Measurements from ENCODE around the gene C8G.

C8G gene

GRCh38 chr9:136920734-136921231 lies 24.3 kb upstream of the C8G start:
- DNase-seq (ENCODE audit: low read depth, low spot score), result no peak

GRCh38 chr9:136921307-136921706 lies 23.7 kb upstream of the C8G start:
- no peak for DNase-seq (ENCODE audit: low read depth, low spot score)

GRCh38 chr9:136921718-136922117 lies 23.3 kb upstream of the C8G start:
- DNase-seq (ENCODE audit: low read depth, low spot score), result no peak

GRCh38 chr9:136922540-136922939 lies 22.5 kb upstream of the C8G start:
- no peak for DNase-seq (ENCODE audit: low read depth, low spot score)

GRCh38 chr9:136923881-136924280 lies 21.2 kb upstream of the C8G start:
- no peak for DNase-seq (ENCODE audit: low read depth, low spot score)

- DNase-seq (ENCODE audit: low read depth, low spot score), result no peak
These were observed 19.5 kb upstream of the C8G start for GRCh38 chr9:136925414-136926153.

GRCh38 chr9:136926154-136926704 lies 18.8 kb upstream of the C8G start:
- no peak for DNase-seq (ENCODE audit: low read depth, low spot score)

- no peak for DNase-seq (ENCODE audit: low read depth, low spot score)
These were observed 18.3 kb upstream of the C8G start for GRCh38 chr9:136926749-136927148.

GRCh38 chr9:136927343-136928271 lies 17.4 kb upstream of the C8G start:
- no peak for DNase-seq (ENCODE audit: low read depth, low spot score)

- no peak for DNase-seq (ENCODE audit: low read depth, low spot score)
These were observed 16.5 kb upstream of the C8G start for GRCh38 chr9:136928591-136928990.

GRCh38 chr9:136930014-136930413 lies 15.0 kb upstream of the C8G start:
- DNase-seq (ENCODE audit: low read depth, low spot score), result no peak

- DNase-seq (ENCODE audit: low read depth, low spot score), result no peak
These were observed 13.4 kb upstream of the C8G start for GRCh38 chr9:136931611-136932130.

GRCh38 chr9:136934277-136934676 lies 10.8 kb upstream of the C8G start:
- no peak for DNase-seq (ENCODE audit: low read depth, low spot score)

GRCh38 chr9:136935651-136936050 lies 9.4 kb upstream of the C8G start:
- no peak for DNase-seq (ENCODE audit: low read depth, low spot score)

GRCh38 chr9:136936645-136937170 lies 8.3 kb upstream of the C8G start:
- no peak for DNase-seq (ENCODE audit: low read depth, low spot score)

GRCh38 chr9:136937186-136938001 lies 7.6 kb upstream of the C8G start:
- DNase-seq (ENCODE audit: low read depth, low spot score), result no peak

GRCh38 chr9:136939431-136939995 lies 5.5 kb upstream of the C8G start:
- DNase-seq (ENCODE audit: low read depth, low spot score), result no peak

GRCh38 chr9:136939996-136940525 lies 5.0 kb upstream of the C8G start:
- DNase-seq (ENCODE audit: low read depth, low spot score), result no peak

- DNase-seq (ENCODE audit: low read depth, low spot score), result no peak
These were observed 4.4 kb upstream of the C8G start for GRCh38 chr9:136940526-136941230.
